SK-N-SH treated with all-trans-retinoic acid at 6 μM for 48 hours (cell line): ENCODE data around the gene HMGA1.

Source experiments
- ARNTL ChIP-seq: fragments of 450-650 bp; formaldehyde crosslinking; IDR thresholded peaks from 2 replicates; pipeline ENCODE4 v1.5.0; 2020; ENCODE audit warnings: low read depth, mild to moderate bottlenecking, moderate library complexity, borderline replicate concordance
- PPARA ChIP-seq: fragments of 250-450 bp; sonication (Bioruptor Pico); IDR thresholded peaks from 2 replicates; pipeline ENCODE4 v1.5.0; 2020; ENCODE audit warnings: mild to moderate bottlenecking, borderline replicate concordance
- RARB ChIP-seq: fragments of 250-450 bp; sonication (Bioruptor Pico); IDR thresholded peaks from 2 replicates; pipeline ENCODE4 v1.8.0; 2021; ENCODE audit warnings: mild to moderate bottlenecking, moderate library complexity
- TOX ChIP-seq: fragments of 250-450 bp; sonication (Bioruptor Pico); IDR thresholded peaks from 2 replicates; pipeline ENCODE4 v1.8.0; 2021; ENCODE audit warnings: mild to moderate bottlenecking, moderate library complexity, borderline replicate concordance
- ZC3H10 ChIP-seq: fragments of 250-450 bp; sonication (Bioruptor Pico); IDR thresholded peaks from 2 replicates; pipeline ENCODE4 v1.5.1; 2021; ENCODE audit warnings: mild to moderate bottlenecking, moderate library complexity
- ZFP3 ChIP-seq: fragments of 250-450 bp; sonication (Bioruptor Pico); IDR thresholded peaks from 2 replicates; pipeline ENCODE4 v1.5.0; 2020; ENCODE audit warnings: mild to moderate bottlenecking, moderate library complexity
- ZFP30 ChIP-seq: fragments of 450-650 bp; formaldehyde crosslinking; IDR thresholded peaks from 2 replicates; pipeline ENCODE4 v1.5.0; 2022; ENCODE audit warnings: mild to moderate bottlenecking, moderate library complexity
- ZNF565 ChIP-seq: fragments of 450-650 bp; formaldehyde crosslinking; conservative IDR thresholded peaks from 2 replicates; pipeline ENCODE4 v1.5.0; 2020; ENCODE audit warnings: low read depth, mild to moderate bottlenecking, moderate library complexity
- TF ChIP-seq, protein P1 (sequence below): fragments of 250-450 bp; sonication (Bioruptor Pico); IDR thresholded peaks from 2 replicates; pipeline ENCODE4 v1.8.0; 2020; ENCODE audit warnings: mild to moderate bottlenecking, moderate library complexity, borderline replicate concordance
- TF ChIP-seq, protein P2 (sequence below): fragments of 250-450 bp; sonication (Bioruptor Pico); IDR thresholded peaks from 2 replicates; pipeline ENCODE4 v1.5.1; 2021; ENCODE audit warnings: mild to moderate bottlenecking, moderate library complexity

- TF ChIP-seq TOX (CRISPR knock-in tag) = no peak
- TF ChIP-seq, protein P1, sequence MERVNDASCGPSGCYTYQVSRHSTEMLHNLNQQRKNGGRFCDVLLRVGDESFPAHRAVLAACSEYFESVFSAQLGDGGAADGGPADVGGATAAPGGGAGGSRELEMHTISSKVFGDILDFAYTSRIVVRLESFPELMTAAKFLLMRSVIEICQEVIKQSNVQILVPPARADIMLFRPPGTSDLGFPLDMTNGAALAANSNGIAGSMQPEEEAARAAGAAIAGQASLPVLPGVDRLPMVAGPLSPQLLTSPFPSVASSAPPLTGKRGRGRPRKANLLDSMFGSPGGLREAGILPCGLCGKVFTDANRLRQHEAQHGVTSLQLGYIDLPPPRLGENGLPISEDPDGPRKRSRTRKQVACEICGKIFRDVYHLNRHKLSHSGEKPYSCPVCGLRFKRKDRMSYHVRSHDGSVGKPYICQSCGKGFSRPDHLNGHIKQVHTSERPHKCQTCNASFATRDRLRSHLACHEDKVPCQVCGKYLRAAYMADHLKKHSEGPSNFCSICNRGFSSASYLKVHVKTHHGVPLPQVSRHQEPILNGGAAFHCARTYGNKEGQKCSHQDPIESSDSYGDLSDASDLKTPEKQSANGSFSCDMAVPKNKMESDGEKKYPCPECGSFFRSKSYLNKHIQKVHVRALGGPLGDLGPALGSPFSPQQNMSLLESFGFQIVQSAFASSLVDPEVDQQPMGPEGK = no peak
- no peak for TF ChIP-seq PPARA
- no peak for TF ChIP-seq ZFP30 (CRISPR knock-in tag)
- no peak for TF ChIP-seq RARB (CRISPR knock-in tag)
- TF ChIP-seq ZNF565 = no peak
- TF ChIP-seq, protein P2, sequence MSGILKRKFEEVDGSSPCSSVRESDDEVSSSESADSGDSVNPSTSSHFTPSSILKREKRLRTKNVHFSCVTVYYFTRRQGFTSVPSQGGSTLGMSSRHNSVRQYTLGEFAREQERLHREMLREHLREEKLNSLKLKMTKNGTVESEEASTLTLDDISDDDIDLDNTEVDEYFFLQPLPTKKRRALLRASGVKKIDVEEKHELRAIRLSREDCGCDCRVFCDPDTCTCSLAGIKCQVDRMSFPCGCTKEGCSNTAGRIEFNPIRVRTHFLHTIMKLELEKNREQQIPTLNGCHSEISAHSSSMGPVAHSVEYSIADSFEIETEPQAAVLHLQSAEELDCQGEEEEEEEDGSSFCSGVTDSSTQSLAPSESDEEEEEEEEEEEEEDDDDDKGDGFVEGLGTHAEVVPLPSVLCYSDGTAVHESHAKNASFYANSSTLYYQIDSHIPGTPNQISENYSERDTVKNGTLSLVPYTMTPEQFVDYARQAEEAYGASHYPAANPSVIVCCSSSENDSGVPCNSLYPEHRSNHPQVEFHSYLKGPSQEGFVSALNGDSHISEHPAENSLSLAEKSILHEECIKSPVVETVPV (CRISPR knock-in tag) = no peak
- no peak for TF ChIP-seq ARNTL (CRISPR knock-in tag)
- TF ChIP-seq ZC3H10 (CRISPR knock-in tag) = no peak
- TF ChIP-seq ZFP3 (CRISPR knock-in tag) = no peak
Measured at GRCh38 chr6:34284563-34285447, 48.1 kb downstream of the HMGA1 start.
